Stimulated activated CD4-positive, alpha-beta T cell treated with anti-CD3 and anti-CD28 coated beads, Interleukin-1b, Interleukin-23, amount 100 ng/mL, for 24 hours (primary cell): ENCODE data around the gene ARHGAP9.

ENCODE experiments used
- DNase-seq, 4 experiments: peaks; one replicate each; pipeline ENCODE4 v3.0.0-alpha.2; 2020; ENCODE audit warnings: low read depth in 4 of 4, low spot score in 1 of 4

The ARHGAP9 gene

GRCh38 chr12:57473886-57474285 lies 5.8 kb downstream of the ARHGAP9 start:
- DNase-seq = no peak

- no peak for DNase-seq
Measured at GRCh38 chr12:57473392-57473791, 6.3 kb downstream of the ARHGAP9 start.

- DNase-seq = no peak
Measured at GRCh38 chr12:57472391-57472790, 7.3 kb downstream of the ARHGAP9 start.

- no peak for DNase-seq
Measured at GRCh38 chr12:57471661-57472060, 8.0 kb downstream of the ARHGAP9 start.

- no peak for DNase-seq
Measured at GRCh38 chr12:57470970-57471656, 8.6 kb downstream of the ARHGAP9 start.

GRCh38 chr12:57470286-57470969 lies 9.2 kb downstream of the ARHGAP9 start:
- DNase-seq = no peak

- no peak for DNase-seq
Measured at GRCh38 chr12:57469296-57470164, 10.1 kb downstream of the ARHGAP9 start.

- DNase-seq = no peak
Measured at GRCh38 chr12:57467915-57468314, 11.8 kb downstream of the ARHGAP9 start.

GRCh38 chr12:57467212-57467874 lies 12.3 kb downstream of the ARHGAP9 start:
- DNase-seq = no peak

- DNase-seq = no peak
Measured at GRCh38 chr12:57465747-57466505, 13.7 kb downstream of the ARHGAP9 start.

- no peak for DNase-seq
Measured at GRCh38 chr12:57465030-57465746, 14.5 kb downstream of the ARHGAP9 start.

GRCh38 chr12:57464569-57464968 lies 15.1 kb downstream of the ARHGAP9 start:
- no peak for DNase-seq

GRCh38 chr12:57462912-57463253 lies 16.8 kb downstream of the ARHGAP9 start:
- DNase-seq = no peak

- peak; percentile 79 to 86 (median 84) for DNase-seq
Measured at GRCh38 chr12:57462251-57462911, 17.3 kb downstream of the ARHGAP9 start.

GRCh38 chr12:57461917-57462250 lies 17.8 kb downstream of the ARHGAP9 start:
- DNase-seq = no peak

- DNase-seq = no peak
Measured at GRCh38 chr12:57461276-57461916, 18.3 kb downstream of the ARHGAP9 start.

- no peak for DNase-seq
Measured at GRCh38 chr12:57460841-57461275, 18.8 kb downstream of the ARHGAP9 start.

GRCh38 chr12:57460468-57460784 lies 19.2 kb downstream of the ARHGAP9 start:
- DNase-seq = no peak

- no peak for DNase-seq
Measured at GRCh38 chr12:57459750-57460467, 19.8 kb downstream of the ARHGAP9 start, which contains the start of gene GLI1. Gene GLI1 (plus strand): TSS chr12:57459785. CDS start chr12:57463692, 3,907 bp downstream.
